ENCODE data around the gene MINDY1. TPM values are rescaled to one million over a fixed set of nuclear protein-coding genes. Genes with fewer than 3 reads are reported as not detected.

The MINDY1 gene
- total RNA-seq: 10 to 100 TPM; 21.6 to 35.4 TPM

GRCh38 chr1:151006327-151007052 is at the start of gene MINDY1:
MINDY1 (minus strand) TSS chr1:151006902; CDS start chr1:151002617, 4,285 bp downstream.

DNA sequence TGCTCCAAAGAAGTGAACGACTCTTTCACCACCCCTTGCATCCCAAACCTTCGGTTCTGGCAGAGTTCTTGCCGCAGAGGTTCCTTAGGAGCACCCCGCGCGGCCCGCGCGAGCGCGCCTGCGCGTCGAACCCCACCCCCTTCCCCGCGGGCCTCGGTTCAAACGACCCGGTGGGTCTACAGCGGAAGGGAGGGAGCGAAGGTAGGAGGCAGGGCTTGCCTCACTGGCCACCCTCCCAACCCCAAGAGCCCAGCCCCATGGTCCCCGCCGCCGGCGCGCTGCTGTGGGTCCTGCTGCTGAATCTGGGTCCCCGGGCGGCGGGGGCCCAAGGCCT is 40.9 kb upstream of the MINDY1 start, which contains the start of gene C1orf56:
Gene C1orf56, plus strand, starts transcription at position 161 of the 334 bp plus-strand sequence. Its CDS starts 97 bp downstream, at position 258.

DNA sequence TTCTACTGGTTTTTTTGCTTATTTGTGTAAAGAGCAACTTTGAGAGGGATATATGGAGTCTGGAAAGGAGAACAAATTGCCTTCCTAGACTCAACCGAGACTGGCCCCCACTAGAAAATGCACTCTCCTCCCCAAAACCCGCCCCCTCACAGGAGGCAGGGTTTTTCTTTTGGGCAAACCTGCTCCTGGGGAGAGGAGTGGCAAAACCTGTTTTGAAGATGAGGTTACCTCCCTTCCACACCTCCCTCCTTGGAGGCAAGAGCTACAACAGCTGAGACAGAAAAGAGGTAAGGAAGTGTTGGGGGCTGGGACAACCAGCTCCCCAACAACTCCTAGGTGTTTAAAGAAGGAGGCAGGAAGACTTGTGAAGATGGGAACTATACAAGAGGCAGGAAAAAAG is 29.7 kb upstream of the MINDY1 start, which contains the start of gene BNIPL:
Gene BNIPL, plus strand, starts transcription at position 231 of the 400 bp plus-strand sequence. Its CDS starts 140 bp downstream, at position 371.

GRCh38 chr1:151008244-151009205 is 1.8 kb upstream of the MINDY1 start, which contains the start of gene PRUNE1:
PRUNE1 (plus strand) TSS chr1:151008449; CDS start chr1:151008633, 184 bp downstream.

DNA sequence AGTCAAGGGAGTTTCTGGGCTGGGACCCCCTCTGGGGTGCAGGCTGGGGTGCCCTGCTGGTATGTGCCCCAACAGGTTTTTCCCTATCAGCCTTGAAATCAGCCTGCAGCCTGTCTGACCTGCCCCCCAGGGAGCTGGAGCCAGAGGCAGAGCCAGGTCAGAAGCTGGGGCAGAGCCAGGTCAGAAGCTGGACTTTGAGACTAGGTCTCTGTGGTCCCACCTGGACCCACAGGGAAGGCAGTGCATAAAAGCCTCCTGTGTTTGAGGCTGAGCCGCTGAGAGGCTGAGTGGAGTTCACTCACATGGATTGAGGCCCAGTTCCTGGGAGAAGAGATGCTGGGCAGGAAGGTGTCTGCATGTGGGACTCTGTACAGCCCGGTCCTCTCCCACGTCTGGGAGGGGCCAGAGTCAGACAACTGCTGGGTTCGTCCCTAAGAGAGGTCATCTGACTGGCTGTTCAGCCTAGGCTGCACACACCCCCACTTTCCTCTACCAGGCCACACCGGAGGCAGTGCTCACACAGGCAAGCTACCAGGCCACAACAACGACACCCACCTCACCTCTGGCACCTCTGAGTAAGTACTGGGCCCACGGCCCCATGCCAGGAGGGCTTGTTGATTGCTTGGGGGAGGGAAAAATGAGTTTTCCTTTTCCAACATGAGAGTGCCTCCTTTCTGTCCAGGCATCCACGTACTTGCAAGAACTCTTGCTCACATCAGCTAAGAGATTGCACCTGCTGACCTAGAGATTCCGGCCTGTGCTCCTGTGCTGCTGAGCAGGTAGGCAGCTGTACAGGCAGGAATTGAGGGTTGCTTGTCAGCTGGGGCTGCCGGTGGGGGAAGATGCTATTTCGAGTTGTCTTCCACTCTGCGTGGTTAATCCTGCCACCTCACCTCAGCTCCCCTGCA is 24.6 kb downstream of the MINDY1 start, which contains the start of gene ANXA9:
Gene ANXA9, plus strand, starts transcription at position 488 of the 908 bp plus-strand sequence. CDS start 814 bp downstream, outside the sequence.

GRCh38 chr1:150974580-150975478 is 31.9 kb downstream of the MINDY1 start, which contains the start of gene CERS2:
CERS2 (minus strand) TSS chr1:150974835; CDS start chr1:150969090, 5,745 bp downstream.

Small RNA genes within 50 kb of the gene (small RNA-seq; reads per million reads assigned to genes)
- gene RNU6-884P: 2.6 to 3.7 reads per million in 2 donors

Other genes with a start within 250 kb of the MINDY1 start
- 10 to 100 TPM in 1 of 2 donors, 1 to 10 TPM in 1; 5.7 to 55.7 TPM for gene CTSS, start 241.1 kb downstream of the MINDY1 start, total RNA-seq
- 100 to 1,000 TPM; 311 to 511 TPM for gene CTSK, start 198.6 kb downstream of the MINDY1 start, total RNA-seq
- 10 to 100 TPM; 25.0 to 40.6 TPM for gene ARNT, start 130.3 kb downstream of the MINDY1 start, total RNA-seq
- gene CTXND2, start 119.8 kb downstream of the MINDY1 start, total RNA-seq: not detected
- gene SETDB1, start 80.5 kb downstream of the MINDY1 start, total RNA-seq: 10 to 100 TPM; 31.3 to 33.0 TPM
- 100 to 1,000 TPM; 122 to 166 TPM for gene CERS2, start 32.1 kb downstream of the MINDY1 start, total RNA-seq
- gene ANXA9, start 24.6 kb downstream of the MINDY1 start, total RNA-seq: not detected
- gene PRUNE1, start 1.5 kb upstream of the MINDY1 start, total RNA-seq: 10 to 100 TPM in 1 of 2 donors, 1 to 10 TPM in 1; 9.6 to 14.3 TPM
- gene BNIPL, start 29.7 kb upstream of the MINDY1 start, total RNA-seq: under 1 TPM in 1 of 2 donors, not detected in 1; under 0.01 TPM
- 1 to 10 TPM; 3.1 to 4.3 TPM for gene C1orf56, start 40.8 kb upstream of the MINDY1 start, total RNA-seq
- gene CDC42SE1, start 52.7 kb upstream of the MINDY1 start, total RNA-seq: 10 to 100 TPM; 77.4 to 94.9 TPM
- 1 to 10 TPM; 2.8 to 4.7 TPM for gene MLLT11, start 53.5 kb upstream of the MINDY1 start, total RNA-seq
- gene GABPB2, start 63.9 kb upstream of the MINDY1 start, total RNA-seq: 1 to 10 TPM; 6.3 to 7.9 TPM
- 1 to 10 TPM in 1 of 2 donors, under 1 TPM in 1; 0.67 to 1.0 TPM for gene SEMA6C, start 139.7 kb upstream of the MINDY1 start, total RNA-seq
- gene TNFAIP8L2, start 149.7 kb upstream of the MINDY1 start, total RNA-seq: not detected
- 10 to 100 TPM; 12.7 to 14.1 TPM for gene LYSMD1, start 159.0 kb upstream of the MINDY1 start, total RNA-seq
- gene SCNM1, start 159.2 kb upstream of the MINDY1 start, total RNA-seq: 10 to 100 TPM; 25.1 to 28.6 TPM
- not detected for gene TMOD4, start 169.1 kb upstream of the MINDY1 start, total RNA-seq
- gene VPS72, start 183.3 kb upstream of the MINDY1 start, total RNA-seq: 10 to 100 TPM; 36.8 to 47.6 TPM
- 10 to 100 TPM; 36.5 to 55.6 TPM for gene PIP5K1A, start 191.7 kb upstream of the MINDY1 start, total RNA-seq
- gene PSMD4, start 247.8 kb upstream of the MINDY1 start, total RNA-seq: 100 to 1,000 TPM; 131 to 188 TPM